HepG2 (cell line): ENCODE results near the gene HOXA4. TPM values are rescaled to one million over a fixed set of nuclear protein-coding genes. Genes with fewer than 3 reads are reported as not detected.

ENCODE experiments used
- ATAC-seq: fragments of 200-7000 bp; cut with Tn5 transposase; 3 replicates; pipeline ENCODE4 v1.9.1; 2020; ENCODE audit warnings: mild to moderate bottlenecking, moderate library complexity
- BruUV-seq: library from RNA; stranded (reverse); fragments of 400-500 nt; replicated peaks from 2 replicates; lab custom pipeline; 2021; lab: Mats Ljungman, UMichigan
- CTCF ChIA-PET: fragments of 300-600 bp; formaldehyde crosslinking; extraction: SDS; loops from one replicate; lab custom pipeline; 2021; ENCODE audit warnings: low total read pairs, inconsistent platforms, low intra/inter-chr PET ratio; lab: Yijun Ruan, JAX
- POLR2A ChIA-PET: fragments of 350-600 bp; sonication (Branson Sonifier 250); formaldehyde crosslinking; loops from one replicate; lab custom pipeline; 2020; ENCODE audit warnings: antibody characterized with exemption, inconsistent platforms; lab: Yijun Ruan, JAX
- DNase-seq: peaks from one replicate; pipeline ENCODE4 v3.0.0-alpha.2; 2015; ENCODE audit warnings: low spot score
- FAIRE-seq: peaks from 3 replicates; lab custom pipeline; 2011; peaks lifted over from hg19 to GRCh38; lab: Jason Lieb, UNC
- H2AFZ ChIP-seq: one replicate; pipeline ENCODE4 v1.6.1; 2011; ENCODE audit warnings: low read length, inconsistent platforms
- H3K27ac ChIP-seq: fragments of 300-600 bp; 3 replicates; pipeline ENCODE4 v1.8.0; 2011; ENCODE audit warnings: mixed run types, mild to moderate bottlenecking, mixed read lengths, low read length, inconsistent platforms; ENCODE audit not compliant: insufficient read depth; ENCODE audit errors: extremely low read length
- H3K27me3 ChIP-seq, 2 experiments: fragments of 200-600 bp in 1 of 2; 2 replicates in 1 of 2; 3 replicates in 1 of 2; pipeline versions ENCODE4 v1.6.0 to v1.8.0; 2011; ENCODE audit warnings: low read length in 2 of 2, mild to moderate bottlenecking in 2 of 2, moderate library complexity in 2 of 2, inconsistent platforms in 1 of 2; ENCODE audit not compliant: insufficient read depth in 2 of 2, control insufficient read depth in 1 of 2
- H3K36me3 ChIP-seq, 2 experiments: fragments of 200-600 bp in 1 of 2; replicated peaks in 1 of 2; 2 replicates in 1 of 2; 3 replicates in 1 of 2; pipeline versions ENCODE4 v1.5.1 to v1.8.0; 2011; ENCODE audit warnings: low read length in 2 of 2, inconsistent platforms in 1 of 2; ENCODE audit not compliant: insufficient read depth in 2 of 2, control insufficient read depth in 1 of 2
- H3K4me1 ChIP-seq: 2 replicates; pipeline ENCODE4 v1.5.1; 2012; ENCODE audit warnings: low read length, inconsistent platforms; ENCODE audit not compliant: insufficient read depth
- H3K4me2 ChIP-seq: 2 replicates; pipeline ENCODE4 v1.6.0; 2011; ENCODE audit warnings: low read depth, low read length, inconsistent platforms
- H3K4me3 ChIP-seq, 3 experiments: fragments of 200-600 bp in 1 of 3; sonication (generic), shearing (Covaris generic) in 1 of 3; replicated peaks in 1 of 3; 2 replicates each; pipeline ENCODE4 v1.5.1; 2011 to 2016; ENCODE audit warnings: low read length in 3 of 3, inconsistent platforms in 2 of 3, low read depth in 2 of 3, mild to moderate bottlenecking in 2 of 3, control low read depth in 1 of 3, mixed read lengths in 1 of 3; ENCODE audit not compliant: insufficient read depth in 1 of 3
- H3K79me2 ChIP-seq: one replicate; pipeline ENCODE4 v1.6.1; 2011; ENCODE audit warnings: low read length, inconsistent platforms; ENCODE audit not compliant: insufficient read depth
- H3K9ac ChIP-seq: 2 replicates; pipeline ENCODE4 v1.6.0; 2011; ENCODE audit warnings: mild to moderate bottlenecking, low read depth, low read length, inconsistent platforms; ENCODE audit not compliant: insufficient read depth
- H3K9me3 ChIP-seq: 2 replicates; pipeline ENCODE4 v1.5.1; 2012; ENCODE audit warnings: mild to moderate bottlenecking, low read length
- H4K20me1 ChIP-seq: 2 replicates; pipeline ENCODE4 v1.6.0; 2011; ENCODE audit warnings: inconsistent platforms, mild to moderate bottlenecking, low read length, moderate library complexity; ENCODE audit not compliant: insufficient read depth
- ARID4A ChIP-seq: sonication (generic); formaldehyde crosslinking; IDR thresholded peaks from 2 replicates; pipeline ENCODE4 v1.5.0; 2020; ENCODE audit warnings: mild to moderate bottlenecking, missing genetic modification reagents, borderline replicate concordance
- HMG20B ChIP-seq: conservative IDR thresholded peaks from 2 replicates; pipeline ENCODE4 v1.6.1; 2016; ENCODE audit warnings: missing genetic modification reagents, missing compliant biosample characterization
- KDM5A ChIP-seq: fragments of 200-600 bp; sonication (generic); IDR thresholded peaks from 2 replicates; pipeline ENCODE4 v1.7.0; 2018; ENCODE audit warnings: antibody characterized with exemption, mild to moderate bottlenecking, low read length, borderline replicate concordance
- MATR3 ChIP-seq: sonication (generic); formaldehyde crosslinking; IDR thresholded peaks from 2 replicates; pipeline ENCODE4 v1.4.0; 2020; ENCODE audit warnings: missing genetic modification reagents
- MYNN ChIP-seq: sonication (generic); formaldehyde crosslinking; IDR thresholded peaks from 2 replicates; pipeline ENCODE4 v1.4.0; 2020; ENCODE audit warnings: mild to moderate bottlenecking, low read depth, missing genetic modification reagents
- SRSF9 ChIP-seq: fragments of 200-400 bp; formaldehyde crosslinking; IDR thresholded peaks from 2 replicates; pipeline ENCODE4 v1.6.1; 2018; ENCODE audit warnings: borderline replicate concordance, mild to moderate bottlenecking, low read depth, low read length; ENCODE audit not compliant: insufficient read depth, poor library complexity, severe bottlenecking
- THYN1 ChIP-seq: sonication (generic); formaldehyde crosslinking; IDR thresholded peaks from 2 replicates; pipeline ENCODE4 v1.8.1; 2023; ENCODE audit warnings: low read depth, mild to moderate bottlenecking, moderate library complexity, missing genetic modification reagents, borderline replicate concordance
- ZKSCAN1 ChIP-seq: fragments of 150-350 bp; IDR thresholded peaks from 2 replicates; pipeline ENCODE4 v1.6.1; 2014; ENCODE audit warnings: low read length
- ZNF260 ChIP-seq: sonication (generic); formaldehyde crosslinking; IDR thresholded peaks from 2 replicates; pipeline ENCODE4 v1.4.0; 2020; ENCODE audit warnings: missing genetic modification reagents, low read depth, mild to moderate bottlenecking, borderline replicate concordance
- ZNF263 ChIP-seq: sonication (generic); formaldehyde crosslinking; IDR thresholded peaks from 2 replicates; pipeline ENCODE4 v1.4.0; 2020; ENCODE audit warnings: missing genetic modification reagents
- ZNF543 ChIP-seq: sonication (generic); formaldehyde crosslinking; IDR thresholded peaks from 2 replicates; pipeline ENCODE4 v1.4.0; 2020; ENCODE audit warnings: mild to moderate bottlenecking, missing genetic modification reagents
- ZNF883 ChIP-seq: sonication (generic); formaldehyde crosslinking; IDR thresholded peaks from 2 replicates; pipeline ENCODE4 v1.5.1; 2020; ENCODE audit warnings: mild to moderate bottlenecking, missing genetic modification reagents; ENCODE audit errors: not compliant biosample characterization
- whole genome bisulfite sequencing: methylation state at CpG from one replicate; pipeline ENCODE4 v1.1.6; 2017; ENCODE audit warnings: low lambda C conversion rate; 5-methylcytosine and 5-hydroxymethylcytosine counted together
- in situ Hi-C: cut with HindIII; loops from 2 replicates; pipeline ENCODE4 v1.10.0; 2017; ENCODE audit warnings: low pct_unique_long_range_greater_than_20kb; ENCODE audit not compliant: extremely low pct_ligation_motif_present
- intact Hi-C: fragments of 100-400 bp; cut with micrococcal nuclease; formaldehyde crosslinking; loops from one replicate; pipeline ENCODE4 v1.10.0; 2022; ENCODE audit not compliant: unreplicated experiment
- polyA plus RNA-seq, 8 experiments: library from polyadenylated mRNA; depleted of rRNA in 3 of 8; stranded (reverse) in 7 of 8; unstranded in 1 of 8; fragments of >200 nt; fragmentation: Illumina TruSeq in 4 of 8; extraction: Trizol in 4 of 8; gene quantifications; 2 replicates each; pipeline versions ENCODE4 v1.2.1 to v1.2.3, GENCODE V29; 2011 to 2016; ENCODE audit warnings: low read depth in 4 of 8, missing spikeins in 1 of 8, mixed read lengths in 1 of 8; ENCODE audit not compliant: insufficient read depth in 1 of 8
- total RNA-seq, 5 experiments: library from RNA; depleted of rRNA; stranded (reverse); fragments of >200 nt; fragmentation: Illumina TruSeq; extraction: Trizol; gene quantifications; 2 replicates each; pipeline ENCODE4 v1.2.3, GENCODE V29; 2016; ENCODE audit warnings: low read depth in 1 of 5
- TF ChIP-seq, protein P1 (sequence below): sonication (generic); formaldehyde crosslinking; IDR thresholded peaks from 2 replicates; pipeline ENCODE4 v1.5.1; 2020; ENCODE audit warnings: missing genetic modification reagents, mild to moderate bottlenecking, borderline replicate concordance
- TF ChIP-seq, protein P2 (sequence below): sonication (generic); formaldehyde crosslinking; IDR thresholded peaks from 2 replicates; pipeline ENCODE4 v1.4.0; 2020; ENCODE audit warnings: low read depth, mild to moderate bottlenecking, missing genetic modification reagents
- TF ChIP-seq, protein P3 (sequence below): IDR thresholded peaks from 2 replicates; pipeline ENCODE4 v1.6.1; 2016; ENCODE audit warnings: low read depth, borderline replicate concordance

Gene HOXA4
- total and polyA plus RNA-seq, 2 of the 13 experiments (the other 11 are each of a cell fraction or from before 2014, with no cell fraction given) = 2.4 to 5.4 TPM

DNA sequence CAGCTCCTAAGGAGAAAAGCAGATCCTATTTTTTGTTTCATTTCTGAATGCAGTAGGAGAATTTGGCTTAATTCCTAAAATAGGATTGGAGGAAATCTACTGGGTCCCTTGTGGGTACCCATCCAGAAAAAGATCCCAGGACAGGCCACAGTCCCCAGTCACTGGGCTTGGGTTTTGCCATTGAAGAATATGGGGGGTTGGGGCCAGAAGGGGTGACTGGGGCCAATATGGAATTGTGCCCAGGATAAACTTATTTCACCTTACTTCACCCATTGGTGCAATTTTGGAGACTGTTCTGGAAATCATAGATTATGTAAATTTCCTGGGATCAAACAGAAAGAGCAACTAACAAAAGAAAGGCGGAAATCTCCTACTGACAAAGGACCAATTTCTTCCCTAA lies 7.9 kb upstream of the HOXA4 start:
- H3K4me1 ChIP-seq = peaks cover 45% of the 10 kb centered on the region
- no peaks in the 10 kb centered on the region for H3K9me3 ChIP-seq
- WGBS = 100% methylated on average over 1 of the region's 1 CpG
- no peak overlapping the region for H3K9ac ChIP-seq
- in situ Hi-C loops = no loop called here
- no peak overlapping the region for H3K4me2 ChIP-seq
- no peak overlapping the region for H3K27ac ChIP-seq
- no peak overlapping the region for H3K4me3 ChIP-seq
- H3K27me3 ChIP-seq = no peaks in the 10 kb centered on the region
- H3K36me3 ChIP-seq = no peaks in the 10 kb centered on the region
- H2AFZ ChIP-seq = no peak overlapping the region
- ATAC-seq (no peak), FAIRE-seq (no peak), DNase-seq (no peak)
- BruUV-seq = no TSS peak
- intact Hi-C loops = no loop called here
- TF ChIP-seq HMG20B (CRISPR knock-in tag) (no peak), MYNN (no peak), KDM5A (no peak), ZNF543 (CRISPR knock-in tag) (no peak), MATR3 (CRISPR knock-in tag) (no peak), ZNF883 (CRISPR knock-in tag) (no peak), SRSF9 (no peak), ZNF260 (CRISPR knock-in tag) (no peak), ARID4A (CRISPR knock-in tag) (no peak), ZNF263 (CRISPR knock-in tag) (no peak), ZKSCAN1 (no peak), THYN1 (no peak)
- TF ChIP-seq, protein P1, sequence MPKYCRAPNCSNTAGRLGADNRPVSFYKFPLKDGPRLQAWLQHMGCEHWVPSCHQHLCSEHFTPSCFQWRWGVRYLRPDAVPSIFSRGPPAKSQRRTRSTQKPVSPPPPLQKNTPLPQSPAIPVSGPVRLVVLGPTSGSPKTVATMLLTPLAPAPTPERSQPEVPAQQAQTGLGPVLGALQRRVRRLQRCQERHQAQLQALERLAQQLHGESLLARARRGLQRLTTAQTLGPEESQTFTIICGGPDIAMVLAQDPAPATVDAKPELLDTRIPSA (CRISPR knock-in tag) = no peak
- TF ChIP-seq, protein P2, sequence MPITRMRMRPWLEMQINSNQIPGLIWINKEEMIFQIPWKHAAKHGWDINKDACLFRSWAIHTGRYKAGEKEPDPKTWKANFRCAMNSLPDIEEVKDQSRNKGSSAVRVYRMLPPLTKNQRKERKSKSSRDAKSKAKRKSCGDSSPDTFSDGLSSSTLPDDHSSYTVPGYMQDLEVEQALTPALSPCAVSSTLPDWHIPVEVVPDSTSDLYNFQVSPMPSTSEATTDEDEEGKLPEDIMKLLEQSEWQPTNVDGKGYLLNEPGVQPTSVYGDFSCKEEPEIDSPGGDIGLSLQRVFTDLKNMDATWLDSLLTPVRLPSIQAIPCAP (CRISPR knock-in tag) = no peak
- TF ChIP-seq, protein P3, sequence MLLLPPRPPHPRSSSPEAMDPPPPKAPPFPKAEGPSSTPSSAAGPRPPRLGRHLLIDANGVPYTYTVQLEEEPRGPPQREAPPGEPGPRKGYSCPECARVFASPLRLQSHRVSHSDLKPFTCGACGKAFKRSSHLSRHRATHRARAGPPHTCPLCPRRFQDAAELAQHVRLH (CRISPR knock-in tag) = no peak
- CTCF ChIA-PET = no interaction called here
- H3K79me2 ChIP-seq = no peaks in the 10 kb centered on the region
- no peaks in the 10 kb centered on the region for H4K20me1 ChIP-seq
- POLR2A ChIA-PET = no interaction called here
